Mucosa of stomach (tissue), 1 donor: ENCODE data around the gene PEPD.

Source experiments
- H3K27me3 ChIP-seq: one replicate; pipeline ENCODE4 v1.7.0; 2013; ENCODE audit warnings: mild to moderate bottlenecking, low read length; ENCODE audit not compliant: control insufficient read depth, insufficient read depth
- H3K36me3 ChIP-seq: one replicate; pipeline ENCODE4 v1.7.0; 2013; ENCODE audit warnings: low read length; ENCODE audit not compliant: control insufficient read depth, insufficient read depth
- H3K4me1 ChIP-seq: one replicate; pipeline ENCODE4 v1.7.0; 2013; ENCODE audit warnings: mild to moderate bottlenecking, low read length; ENCODE audit not compliant: control insufficient read depth, insufficient read depth
- H3K4me3 ChIP-seq: one replicate; pipeline ENCODE4 v1.7.0; 2013; ENCODE audit warnings: low read length
- H3K9ac ChIP-seq: one replicate; pipeline ENCODE4 v1.7.0; 2013; ENCODE audit warnings: mild to moderate bottlenecking, low read length, moderate library complexity
- H3K9me3 ChIP-seq: one replicate; pipeline ENCODE4 v1.7.0; 2013; ENCODE audit warnings: mild to moderate bottlenecking, low read length, moderate library complexity; ENCODE audit not compliant: control insufficient read depth
- donor health status: Pancreatic carcinoma.

PEPD gene

DNA sequence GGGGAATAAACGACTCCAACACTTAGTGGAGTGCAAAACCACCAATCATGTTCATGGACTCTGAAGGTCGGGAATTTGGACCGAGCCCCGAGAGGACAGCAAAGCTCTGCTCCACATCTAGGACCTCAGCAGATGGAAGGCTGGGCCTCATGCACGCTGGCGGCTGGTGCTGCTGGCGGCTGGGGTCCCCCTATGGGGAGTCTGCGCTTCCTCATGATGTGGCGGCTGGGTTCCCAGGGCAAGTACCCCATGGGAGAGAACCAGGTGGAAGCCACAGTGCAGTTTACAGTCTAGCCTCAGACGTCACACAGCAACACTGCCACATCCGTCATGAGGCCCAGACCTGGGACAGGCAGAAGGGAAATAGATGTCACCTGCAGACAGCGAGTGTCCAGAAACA, 13.2 kb downstream of the PEPD start:
- no peaks in the 10 kb centered on the region for H3K27me3 ChIP-seq
- H3K9ac ChIP-seq: no peak overlapping the region
- H3K4me3 ChIP-seq: no peak overlapping the region
- H3K36me3 ChIP-seq: no peaks in the 10 kb centered on the region
- no peaks in the 10 kb centered on the region for H3K9me3 ChIP-seq
- peaks cover 4% of the 10 kb centered on the region for H3K4me1 ChIP-seq

DNA sequence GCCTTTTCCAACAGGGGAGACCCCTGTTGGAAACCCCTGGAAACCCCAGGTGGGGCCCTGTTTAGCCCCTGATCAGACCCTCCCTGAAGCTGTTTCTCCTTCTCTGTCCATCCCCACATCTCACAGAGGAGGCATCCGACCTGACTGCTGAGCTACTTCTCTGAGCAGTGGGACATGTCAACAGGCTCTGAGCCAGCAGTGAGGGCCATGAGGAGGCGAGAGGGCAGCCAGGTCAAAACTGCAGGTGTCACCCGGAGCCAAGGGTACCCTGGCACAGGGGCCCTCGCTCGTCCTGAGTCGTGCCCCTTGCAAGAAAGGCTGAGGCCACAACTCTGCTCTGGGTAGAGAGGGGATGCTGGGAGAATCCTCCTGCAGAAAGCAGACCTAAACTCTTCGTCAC, 13.6 kb downstream of the PEPD start:
- no peaks in the 10 kb centered on the region for H3K36me3 ChIP-seq
- H3K4me1 ChIP-seq: peaks cover 4% of the 10 kb centered on the region
- H3K9me3 ChIP-seq: no peaks in the 10 kb centered on the region
- H3K27me3 ChIP-seq: no peaks in the 10 kb centered on the region
- H3K9ac ChIP-seq: no peak overlapping the region
- no peak overlapping the region for H3K4me3 ChIP-seq

DNA sequence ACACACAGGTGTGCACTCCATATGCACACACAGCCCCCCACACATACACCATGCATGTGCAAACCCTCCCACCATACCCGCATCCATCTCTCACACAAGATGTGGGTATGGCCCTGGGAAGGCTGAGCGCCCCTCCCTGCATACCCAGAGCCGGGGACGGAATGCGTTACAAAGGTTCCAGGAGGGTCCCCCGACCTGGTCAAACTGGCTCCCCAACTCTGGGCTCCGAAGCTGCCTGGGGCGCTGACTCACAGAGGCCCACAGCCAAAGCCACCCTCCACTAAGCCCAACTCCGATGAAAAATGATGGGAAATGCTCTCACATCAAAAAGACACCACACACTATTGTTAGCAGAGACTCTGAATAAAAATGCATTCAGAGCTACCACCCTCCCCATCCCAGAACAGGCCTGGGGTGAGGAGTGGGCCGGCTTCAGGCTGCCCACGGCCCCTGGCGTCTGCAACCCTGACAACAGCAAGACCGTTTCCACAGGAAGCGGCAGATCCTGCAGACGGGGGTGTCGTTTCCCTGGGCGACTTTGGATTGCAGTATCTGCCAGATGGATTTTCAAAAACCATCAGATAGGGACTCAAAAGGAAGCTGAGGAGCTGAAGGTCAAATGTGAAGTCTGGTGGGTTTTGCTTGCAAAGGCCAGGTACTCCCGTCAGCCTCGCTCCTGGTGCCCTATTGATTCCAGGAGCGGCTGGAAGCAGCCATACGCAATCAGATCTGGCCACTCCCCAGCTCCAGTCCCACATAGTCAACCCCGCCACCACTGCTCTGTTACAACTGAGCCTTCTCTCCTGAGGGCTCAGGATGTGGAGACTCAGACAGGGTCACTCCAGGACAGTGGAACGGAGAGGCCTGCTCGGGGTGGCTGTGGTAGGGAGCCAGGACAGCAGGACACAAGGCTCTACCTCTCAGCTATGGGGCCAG, 14.3 kb downstream of the PEPD start:
- Histone ChIP-seq H3K9me3 (no peaks in the 10 kb centered on the region), H3K36me3 (no peaks in the 10 kb centered on the region), H3K27me3 (no peaks in the 10 kb centered on the region)

DNA sequence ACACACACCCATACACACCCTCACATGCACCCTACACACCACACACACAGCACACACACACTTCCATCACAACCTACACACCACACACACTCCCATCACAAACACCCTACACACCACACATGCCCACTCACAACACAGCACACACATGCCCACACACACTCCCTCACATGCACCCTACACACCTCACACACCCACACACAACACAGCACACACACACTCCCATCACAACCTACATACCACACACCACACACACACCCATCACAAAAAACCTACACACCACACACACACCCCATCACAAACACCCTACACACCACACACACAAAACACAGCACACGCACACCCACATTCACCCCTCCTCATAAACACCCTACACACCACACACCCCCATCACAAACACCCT, 15.1 kb downstream of the PEPD start:
- Histone ChIP-seq H3K4me1 (peaks cover 4% of the 10 kb centered on the region), H3K4me3 (no peak overlapping the region), H3K9me3 (no peaks in the 10 kb centered on the region), H3K36me3 (no peaks in the 10 kb centered on the region), H3K9ac (no peak overlapping the region), H3K27me3 (no peaks in the 10 kb centered on the region)

More for the DNA sequence above, 14.3 kb downstream of the PEPD start:
- Histone ChIP-seq H3K4me3 (no peak overlapping the region), H3K4me1 (peaks cover 4% of the 10 kb centered on the region), H3K9ac (no peak overlapping the region)

DNA sequence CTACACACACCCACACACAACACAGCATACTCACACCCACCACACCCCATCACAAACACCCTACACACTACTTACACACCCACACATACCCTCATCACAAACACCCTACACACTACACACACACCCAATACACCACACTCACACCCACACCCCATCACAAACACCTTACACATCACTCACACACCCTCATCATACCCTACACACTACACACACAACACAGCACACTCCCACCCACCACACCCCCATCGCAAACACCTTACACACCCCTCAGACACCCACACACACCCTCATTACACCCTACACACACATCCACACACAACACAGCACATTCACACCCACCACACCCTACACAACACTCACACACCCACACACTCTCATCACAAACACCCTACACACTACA, 15.8 kb downstream of the PEPD start:
- H3K9ac ChIP-seq: no peak overlapping the region
- no peaks in the 10 kb centered on the region for H3K9me3 ChIP-seq
- H3K4me1 ChIP-seq: peaks cover 4% of the 10 kb centered on the region
- H3K36me3 ChIP-seq: no peaks in the 10 kb centered on the region
- no peak overlapping the region for H3K4me3 ChIP-seq
- H3K27me3 ChIP-seq: no peaks in the 10 kb centered on the region

DNA sequence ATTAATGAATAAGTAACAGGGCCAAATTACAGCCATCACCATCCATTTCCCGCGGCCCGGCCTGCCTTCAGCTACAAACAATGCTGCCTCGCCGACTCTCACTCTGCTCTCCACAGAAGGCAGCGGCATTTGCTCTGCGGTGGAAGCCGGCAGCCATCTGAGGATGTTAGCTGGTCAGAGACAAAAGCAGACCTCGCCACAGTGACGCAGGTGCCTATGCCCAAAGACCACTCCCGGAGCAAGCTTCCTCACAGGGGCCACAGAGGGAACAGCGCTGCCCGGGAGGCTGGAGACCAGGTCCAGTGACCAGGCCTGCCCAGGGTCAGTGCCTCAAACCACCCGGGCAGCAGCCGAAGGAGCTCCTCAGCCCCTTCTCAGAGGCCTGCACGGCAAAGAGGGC, 16.4 kb downstream of the PEPD start:
- Histone ChIP-seq H3K27me3 (no peaks in the 10 kb centered on the region), H3K4me3 (no peak overlapping the region), H3K36me3 (no peaks in the 10 kb centered on the region), H3K9me3 (no peaks in the 10 kb centered on the region), H3K9ac (no peak overlapping the region), H3K4me1 (peaks cover 4% of the 10 kb centered on the region)

DNA sequence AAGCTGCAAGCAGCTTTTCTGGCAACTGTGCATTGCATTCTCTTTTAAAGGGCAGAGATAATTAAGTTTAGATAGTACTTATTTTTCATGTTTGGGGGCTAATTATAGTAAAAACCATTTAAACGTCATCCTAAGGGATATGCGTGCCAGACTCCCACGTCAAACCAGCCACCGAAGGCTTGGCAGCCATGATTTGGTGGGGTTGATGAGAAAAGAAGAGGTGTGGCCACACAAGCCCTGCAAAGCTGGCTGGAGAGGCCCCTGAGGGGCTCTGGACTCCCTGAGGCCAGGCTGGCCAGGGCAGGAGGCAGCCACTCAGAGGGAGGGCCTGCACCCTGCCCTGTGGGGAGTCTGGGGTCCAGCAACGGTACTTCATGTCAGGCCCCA, 17.5 kb downstream of the PEPD start:
- H3K36me3 ChIP-seq: no peaks in the 10 kb centered on the region
- H3K4me3 ChIP-seq: no peak overlapping the region
- no peaks in the 10 kb centered on the region for H3K27me3 ChIP-seq
- no peaks in the 10 kb centered on the region for H3K4me1 ChIP-seq
- H3K9me3 ChIP-seq: no peaks in the 10 kb centered on the region
- no peak overlapping the region for H3K9ac ChIP-seq

DNA sequence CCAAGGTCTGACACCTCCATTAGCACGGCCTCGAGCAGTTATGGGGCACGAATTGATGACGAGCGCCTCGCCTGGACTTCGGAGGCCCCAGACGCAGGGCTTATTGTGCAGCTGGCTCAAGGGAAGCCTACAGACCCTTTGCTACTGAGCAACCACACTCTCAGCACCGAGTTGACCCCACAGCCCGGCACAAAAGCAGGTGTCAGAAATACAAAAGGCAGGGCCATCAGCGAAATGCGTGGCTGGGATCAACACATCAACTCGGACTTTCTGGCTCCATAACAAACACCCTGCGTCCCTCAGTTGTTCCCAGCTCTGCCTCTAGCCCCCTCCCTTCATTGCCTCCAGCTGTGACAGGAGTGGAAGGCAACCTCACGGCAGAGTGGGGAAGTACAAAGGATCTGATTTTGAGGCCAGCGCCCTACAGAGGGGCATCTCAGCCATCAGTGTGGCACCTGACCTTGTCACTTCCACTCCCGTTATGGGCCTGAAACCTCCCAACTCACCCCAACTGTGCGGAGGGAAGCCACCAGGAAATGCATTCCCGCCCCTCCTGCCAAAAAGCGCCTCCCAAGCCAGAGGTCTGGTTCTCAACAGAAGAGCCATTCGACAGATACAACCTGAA, 18.0 kb downstream of the PEPD start:
- H3K9ac ChIP-seq: no peak overlapping the region
- no peaks in the 10 kb centered on the region for H3K36me3 ChIP-seq
- H3K9me3 ChIP-seq: no peaks in the 10 kb centered on the region
- H3K4me3 ChIP-seq: no peak overlapping the region
- no peaks in the 10 kb centered on the region for H3K27me3 ChIP-seq
- H3K4me1 ChIP-seq: no peaks in the 10 kb centered on the region

DNA sequence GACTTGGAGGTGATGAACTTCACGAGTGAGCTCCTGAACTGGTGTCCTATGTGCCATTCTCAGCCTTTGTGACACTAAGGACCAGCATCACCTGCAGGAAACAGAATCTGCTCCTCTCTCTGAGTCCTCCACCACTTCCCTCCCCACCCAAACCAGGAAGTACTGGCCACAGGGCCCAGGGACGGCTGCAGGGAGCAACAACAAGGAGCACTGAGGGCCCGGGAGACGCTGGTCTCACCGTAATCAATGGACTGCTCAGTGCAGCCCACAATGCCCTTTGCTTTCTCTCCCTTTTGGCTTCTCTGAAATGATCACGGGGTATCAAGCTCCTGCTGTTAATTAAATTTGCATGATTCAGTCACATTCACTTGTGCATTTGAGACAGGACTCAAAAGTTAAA, 18.6 kb downstream of the PEPD start:
- no peaks in the 10 kb centered on the region for H3K27me3 ChIP-seq
- no peaks in the 10 kb centered on the region for H3K9me3 ChIP-seq
- no peak overlapping the region for H3K4me3 ChIP-seq
- no peaks in the 10 kb centered on the region for H3K36me3 ChIP-seq
- H3K9ac ChIP-seq: no peak overlapping the region
- H3K4me1 ChIP-seq: no peaks in the 10 kb centered on the region

DNA sequence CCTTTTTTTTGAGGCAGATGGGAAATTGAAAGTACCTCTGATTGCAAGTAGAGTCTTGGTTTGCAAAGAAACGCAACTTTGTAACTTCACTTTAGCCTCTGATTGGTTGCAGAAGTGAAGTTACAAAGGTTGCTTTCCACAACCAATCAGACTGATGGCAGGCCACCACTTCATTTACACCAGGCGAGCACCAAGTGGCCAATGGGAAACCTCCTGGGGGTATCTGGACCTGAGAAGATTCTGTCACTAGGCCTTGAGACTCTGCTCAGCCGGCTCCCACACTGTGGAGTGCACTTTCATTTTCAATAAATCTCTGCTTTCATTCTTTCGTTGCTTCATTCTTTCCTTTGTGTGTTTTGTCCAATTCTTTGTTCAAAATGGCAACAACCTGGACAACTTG, 19.1 kb downstream of the PEPD start:
- no peak overlapping the region for H3K9ac ChIP-seq

DNA sequence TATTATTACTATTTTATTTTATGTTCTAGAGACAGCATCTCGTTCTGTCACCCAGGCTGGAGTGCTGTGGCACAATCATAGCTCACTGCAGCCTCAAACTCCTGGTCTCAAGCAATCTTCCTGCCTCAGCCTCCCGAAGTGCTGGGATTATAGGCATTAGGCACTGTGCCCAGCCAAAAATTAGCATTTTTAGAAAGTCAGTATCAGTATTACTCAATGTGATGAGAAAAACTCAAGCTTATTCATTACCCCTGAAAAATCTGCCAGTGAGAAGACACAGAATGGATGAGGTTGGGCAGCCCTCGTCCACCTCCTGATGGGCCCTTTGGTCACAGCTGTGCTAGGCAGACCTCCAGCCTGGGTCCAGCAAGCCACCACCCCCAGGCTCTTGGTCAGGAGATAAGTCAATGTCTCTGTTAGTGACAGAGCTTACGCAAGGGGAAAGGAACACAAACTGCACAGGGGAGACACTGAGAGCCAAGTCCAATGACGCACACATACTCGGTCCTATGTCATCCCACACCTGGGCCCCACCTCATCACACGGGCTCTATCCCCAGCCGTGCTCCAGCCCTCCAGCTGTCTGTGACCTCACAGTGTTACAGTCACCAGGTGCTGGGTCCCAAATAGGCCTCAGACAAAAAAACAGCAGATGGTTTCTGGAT, 19.8 kb downstream of the PEPD start:
- no peak overlapping the region for H3K9ac ChIP-seq
- no peaks in the 10 kb centered on the region for H3K4me1 ChIP-seq
- no peak overlapping the region for H3K4me3 ChIP-seq
- no peaks in the 10 kb centered on the region for H3K36me3 ChIP-seq
- H3K27me3 ChIP-seq: no peaks in the 10 kb centered on the region
- no peaks in the 10 kb centered on the region for H3K9me3 ChIP-seq

More for the DNA sequence above, 19.1 kb downstream of the PEPD start:
- H3K4me3 ChIP-seq: no peak overlapping the region
- H3K36me3 ChIP-seq: no peaks in the 10 kb centered on the region
- no peaks in the 10 kb centered on the region for H3K27me3 ChIP-seq
- H3K9me3 ChIP-seq: no peaks in the 10 kb centered on the region
- H3K4me1 ChIP-seq: no peaks in the 10 kb centered on the region

DNA sequence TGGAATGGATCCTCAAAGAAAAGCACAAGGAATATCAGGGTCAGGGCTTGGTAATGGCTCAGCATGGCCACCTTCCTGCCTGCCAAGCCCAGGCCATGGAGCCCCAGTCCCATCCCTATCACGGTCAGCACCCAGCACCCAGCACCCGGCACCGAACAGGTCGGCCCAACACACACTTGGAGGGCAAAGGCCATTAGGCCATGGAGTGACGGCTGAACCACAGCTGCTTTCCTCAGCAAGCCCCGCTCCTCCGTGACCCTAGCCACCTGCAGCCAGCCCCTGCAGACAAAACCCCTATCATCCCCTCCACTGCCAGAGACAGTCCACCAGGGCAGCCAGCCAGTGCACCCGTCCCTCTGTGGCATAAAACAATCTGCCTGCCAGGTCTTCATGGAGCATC, 20.6 kb downstream of the PEPD start:
- no peak overlapping the region for H3K4me3 ChIP-seq
- H3K36me3 ChIP-seq: no peaks in the 10 kb centered on the region
- H3K27me3 ChIP-seq: no peaks in the 10 kb centered on the region
- no peaks in the 10 kb centered on the region for H3K9me3 ChIP-seq
- H3K4me1 ChIP-seq: no peaks in the 10 kb centered on the region
- H3K9ac ChIP-seq: no peak overlapping the region
